Activated CD4-positive, CD25-positive, alpha-beta regulatory T cell treated with anti-CD3 and anti-CD28 coated beads, Interleukin-2, amount 50 U/mL, for 16 hours (primary cell): Measurements from ENCODE around the gene PCDH7.

Source experiments
- DNase-seq: peaks from one replicate; pipeline ENCODE4 v3.0.0-alpha.2; 2020; ENCODE audit warnings: low read depth, low spot score

PCDH7 gene

DNA sequence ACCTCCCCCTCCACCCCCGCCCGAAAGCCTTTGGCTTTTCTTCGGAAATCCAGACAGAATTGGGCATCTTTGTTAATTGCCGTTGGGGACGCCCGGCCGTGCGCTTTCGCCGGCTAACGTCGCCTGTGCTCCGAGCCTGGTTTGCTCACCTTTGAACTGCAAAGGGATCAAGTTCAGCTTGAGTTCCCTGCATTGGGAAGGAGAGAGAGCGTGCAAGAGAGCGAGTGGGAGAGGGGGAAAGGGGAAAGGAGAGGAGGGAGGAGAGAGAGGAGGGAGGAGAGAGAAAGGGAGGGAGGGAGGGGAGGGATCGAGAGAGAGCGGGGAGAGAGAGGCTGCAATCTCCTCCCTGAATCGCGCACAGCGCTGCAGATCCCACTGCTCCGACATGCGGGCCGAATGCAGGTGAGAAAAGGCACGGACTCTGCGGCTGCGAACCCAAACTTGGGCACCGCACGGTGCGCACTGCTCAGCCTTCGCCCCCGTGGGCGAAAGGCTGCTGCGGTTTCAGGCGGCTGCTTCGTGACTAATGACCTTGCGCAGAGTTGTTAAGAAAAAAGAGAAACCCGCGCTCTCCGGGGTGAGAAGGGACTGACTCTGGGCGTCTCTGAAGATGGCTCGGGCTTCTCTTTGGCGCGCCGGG lies at the start of gene PCDH7:
TSS of gene PCDH7 (plus strand) at position 349 of the 640 bp plus-strand sequence. CDS start 1,054 bp downstream, outside the sequence.
- DNase-seq: no peak

- DNase-seq: no peak
These were observed 48.2 kb upstream of the PCDH7 start for GRCh38 chr4:30671926-30672448.

GRCh38 chr4:30696191-30696590 lies 24.0 kb upstream of the PCDH7 start:
- no peak for DNase-seq

DNA sequence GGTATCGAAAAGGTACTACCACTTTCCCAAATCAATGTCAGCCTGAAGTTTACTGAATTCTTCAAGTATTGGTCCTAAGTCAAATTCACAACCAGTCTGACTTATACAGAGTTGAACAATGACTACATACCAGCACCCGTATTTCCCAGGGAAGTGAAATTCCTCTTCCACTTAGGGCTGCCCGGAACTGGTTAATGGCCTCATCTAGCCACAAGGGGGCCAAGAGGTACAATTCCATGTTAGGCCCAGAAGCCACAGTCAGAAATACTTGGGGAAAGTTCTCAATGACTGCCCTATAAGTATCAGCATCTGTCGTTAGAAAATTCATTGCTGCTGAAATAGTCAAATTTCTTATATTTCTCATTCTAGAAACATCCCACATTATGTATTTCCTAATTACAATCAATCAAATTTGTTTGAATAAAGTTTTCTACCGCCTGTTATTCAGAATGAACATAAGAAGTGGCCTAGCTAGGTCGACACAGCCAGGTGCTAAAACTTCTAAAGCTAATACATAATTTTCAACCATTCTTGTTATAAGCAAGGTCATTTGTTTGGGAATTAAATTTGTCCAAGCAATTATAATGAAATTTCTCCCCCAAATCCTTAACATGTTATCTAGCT lies 5.6 kb upstream of the PCDH7 start:
- DNase-seq: no peak

DNA sequence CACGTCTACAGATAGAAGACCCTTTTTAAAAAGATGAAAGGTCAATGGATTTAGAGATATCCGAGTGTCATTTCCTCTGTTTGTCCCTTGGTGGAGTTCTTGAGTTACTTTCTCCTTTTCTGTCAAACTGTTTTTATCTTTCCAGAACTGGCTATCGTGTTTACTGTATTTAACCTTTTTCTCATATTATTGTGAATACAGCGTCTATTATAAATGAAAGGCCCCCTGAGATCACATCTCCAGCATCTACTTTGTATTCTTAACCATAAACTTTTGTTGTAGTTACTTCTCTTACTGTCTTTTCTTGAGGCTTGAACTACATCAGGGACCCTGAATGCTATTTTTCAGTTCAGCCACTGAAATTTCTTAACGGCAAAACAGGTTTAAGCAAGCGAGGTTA lies 4.0 kb upstream of the PCDH7 start:
- no peak for DNase-seq

DNA sequence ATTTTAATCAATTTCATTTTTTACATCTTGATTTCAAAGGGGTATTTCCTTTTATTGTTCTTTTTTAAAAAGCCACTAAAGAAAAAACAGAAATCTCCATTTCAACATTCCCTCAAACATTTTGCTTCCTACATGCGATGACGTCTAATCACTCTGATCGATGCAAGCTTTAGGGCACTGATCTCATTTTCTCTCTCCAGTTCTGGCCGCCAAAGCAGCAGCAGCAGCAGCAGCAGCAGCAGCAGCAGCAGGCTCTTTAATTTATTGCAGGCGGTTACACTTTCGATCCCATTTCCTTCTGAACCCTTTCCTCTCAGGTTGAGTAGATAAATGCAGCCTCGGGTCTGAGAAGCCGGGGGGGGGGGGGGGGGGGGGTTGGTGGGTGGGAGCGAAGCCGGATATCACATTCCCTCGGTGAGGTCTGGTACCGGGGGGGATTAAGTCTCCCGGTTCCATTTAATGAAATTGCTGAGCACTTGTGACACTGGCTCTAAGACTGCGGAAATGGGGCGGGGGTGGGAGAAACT lies 3.4 kb upstream of the PCDH7 start:
- DNase-seq: no peak

DNA sequence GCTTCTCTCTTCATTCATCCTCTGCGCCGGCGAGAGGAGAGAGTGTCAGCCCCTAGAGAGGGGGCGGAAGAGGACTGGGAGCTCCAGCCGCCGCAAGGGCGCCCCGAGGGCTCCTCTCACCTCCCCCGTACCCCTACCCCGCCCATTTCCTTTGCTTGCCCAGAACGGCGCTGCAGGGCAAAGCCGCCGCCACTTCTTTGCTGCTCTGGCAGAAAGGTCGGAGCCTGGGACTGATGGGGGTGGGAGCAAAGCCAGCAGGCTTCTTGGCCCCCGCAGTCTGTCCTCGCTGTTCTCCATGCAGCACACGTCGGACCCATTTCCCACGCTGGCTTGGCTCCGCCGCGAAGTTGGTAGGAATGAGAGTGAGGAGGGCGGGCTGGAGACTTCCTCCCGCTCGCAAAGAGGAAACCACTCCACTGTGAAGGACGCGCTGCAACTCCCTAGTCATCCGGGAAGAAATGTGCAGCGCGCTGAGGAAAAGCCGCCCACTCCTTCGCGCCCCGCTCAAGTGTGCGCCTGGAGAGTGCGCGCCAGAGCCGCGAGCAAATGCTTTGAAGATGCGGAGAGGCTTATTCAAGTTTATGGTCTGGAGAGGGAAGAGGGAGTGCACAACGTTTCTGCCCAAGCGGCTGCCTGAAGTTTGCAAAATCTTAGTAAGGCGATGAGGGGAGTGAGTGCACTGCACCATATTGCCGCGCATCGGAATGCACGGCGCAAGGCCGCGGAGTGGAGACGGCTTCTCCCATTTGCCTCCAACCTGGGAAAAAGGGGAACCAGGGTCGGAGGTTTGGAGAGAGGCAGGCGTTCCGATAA lies 2.8 kb upstream of the PCDH7 start:
- DNase-seq: no peak

DNA sequence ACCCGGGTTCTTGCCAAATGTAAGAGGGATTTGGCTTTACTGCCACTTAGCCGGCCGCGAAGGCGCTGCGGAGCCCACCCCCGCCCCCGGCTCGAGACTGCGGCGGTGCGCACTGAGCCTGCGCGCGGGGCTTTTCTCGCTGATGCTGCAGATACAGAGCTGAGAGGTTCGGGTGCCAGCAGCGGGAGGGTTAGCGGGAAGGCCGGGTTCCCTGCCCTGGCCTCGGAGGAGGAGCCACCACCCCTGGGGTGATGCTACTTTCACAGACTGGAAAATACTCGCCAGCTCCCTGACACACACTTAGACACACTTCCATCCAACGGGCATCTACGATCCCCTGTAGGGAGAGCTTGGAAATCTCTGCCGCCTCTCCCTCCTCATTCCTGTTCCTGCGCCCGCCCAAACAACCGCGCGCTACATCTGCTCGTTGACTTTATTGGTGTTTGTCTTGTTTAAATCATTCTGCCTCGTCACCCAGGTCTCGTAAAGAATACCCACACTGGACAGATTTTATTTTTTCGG lies 2.1 kb upstream of the PCDH7 start:
- DNase-seq: no peak

GRCh38 chr4:30718641-30719453 lies 1.3 kb upstream of the PCDH7 start:
- DNase-seq: no peak

DNA sequence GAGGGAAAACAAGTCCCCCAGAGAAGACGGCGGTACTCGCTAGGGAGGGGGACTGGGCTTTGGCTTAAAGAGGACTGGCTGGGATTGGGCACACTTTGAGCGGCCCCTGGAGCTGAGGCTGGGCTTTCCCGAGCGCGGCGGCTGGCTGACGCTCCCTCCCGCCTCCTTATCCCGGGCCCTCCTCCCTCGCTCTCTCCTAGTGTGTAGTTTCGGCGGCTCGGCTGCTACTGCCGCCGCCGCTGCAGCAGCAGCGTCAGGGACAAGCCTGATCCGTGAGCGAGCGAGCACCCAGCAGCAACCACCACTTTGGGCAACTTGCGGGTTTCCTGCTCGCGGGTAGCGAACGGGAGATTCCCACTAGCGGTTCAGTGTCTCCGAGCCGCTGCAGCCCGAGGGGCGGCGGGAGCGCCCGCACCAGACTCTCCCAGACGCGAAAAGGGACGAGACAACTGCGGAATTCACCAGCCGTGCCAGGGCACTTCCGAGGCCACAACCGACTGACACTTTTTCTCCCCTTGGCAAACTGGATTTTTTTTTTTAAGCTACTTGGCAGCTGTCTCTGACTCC lies 632 bp upstream of the PCDH7 start:
- no peak for DNase-seq

DNA sequence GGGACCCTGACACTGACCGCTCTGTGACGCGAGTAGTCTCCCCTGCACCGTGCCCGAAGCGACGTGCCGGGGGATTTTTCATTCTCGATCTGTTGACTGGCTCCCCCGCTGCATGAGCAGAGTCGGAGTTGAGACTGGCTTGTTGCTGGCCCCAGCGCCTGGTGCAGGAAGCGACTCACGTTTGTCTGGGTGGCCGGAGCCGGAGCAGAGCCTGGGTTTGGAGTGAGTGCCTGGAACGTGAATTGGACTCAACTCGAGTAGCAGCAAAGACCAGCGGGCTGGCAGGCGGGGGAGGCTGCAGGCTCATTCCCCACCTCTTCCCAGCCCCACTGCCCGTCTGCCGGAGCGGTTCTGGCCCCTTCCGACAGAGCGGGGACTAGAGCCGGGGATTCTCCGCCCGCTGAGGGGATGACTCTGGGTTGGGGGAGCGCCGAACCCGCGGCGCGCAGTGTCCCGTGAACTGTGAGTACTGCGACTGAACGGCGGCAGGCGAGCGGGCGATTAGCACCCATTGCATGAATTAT lies 554 bp downstream of the PCDH7 start:
- no peak for DNase-seq

GRCh38 chr4:30721185-30722091 lies 1.3 kb downstream of the PCDH7 start:
- no peak for DNase-seq

- DNase-seq: no peak
These were observed 1.9 kb downstream of the PCDH7 start for GRCh38 chr4:30722092-30722358.

GRCh38 chr4:30722359-30723200 lies 2.4 kb downstream of the PCDH7 start:
- DNase-seq: no peak

DNA sequence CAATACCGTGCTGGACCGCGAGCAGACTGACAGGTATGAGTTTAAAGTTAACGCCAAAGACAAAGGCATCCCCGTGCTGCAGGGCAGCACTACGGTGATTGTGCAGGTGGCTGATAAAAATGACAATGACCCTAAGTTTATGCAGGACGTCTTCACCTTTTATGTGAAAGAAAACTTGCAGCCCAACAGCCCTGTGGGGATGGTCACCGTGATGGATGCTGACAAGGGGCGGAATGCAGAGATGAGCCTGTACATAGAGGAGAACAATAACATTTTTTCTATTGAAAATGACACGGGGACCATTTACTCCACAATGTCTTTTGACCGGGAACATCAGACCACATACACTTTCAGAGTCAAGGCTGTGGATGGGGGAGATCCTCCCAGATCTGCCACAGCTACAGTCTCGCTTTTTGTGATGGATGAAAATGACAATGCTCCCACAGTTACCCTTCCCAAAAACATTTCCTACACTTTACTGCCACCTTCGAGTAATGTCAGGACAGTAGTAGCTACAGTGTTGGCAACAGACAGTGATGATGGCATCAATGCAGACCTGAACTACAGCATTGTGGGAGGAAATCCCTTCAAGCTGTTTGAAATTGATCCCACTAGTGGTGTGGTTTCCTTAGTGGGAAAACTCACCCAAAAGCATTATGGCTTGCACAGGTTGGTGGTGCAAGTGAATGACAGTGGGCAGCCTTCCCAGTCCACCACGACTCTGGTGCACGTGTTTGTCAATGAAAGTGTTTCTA lies 3.2 kb downstream of the PCDH7 start:
- no peak for DNase-seq

- no peak for DNase-seq
These were observed 4.1 kb downstream of the PCDH7 start for GRCh38 chr4:30724247-30724646.

DNA sequence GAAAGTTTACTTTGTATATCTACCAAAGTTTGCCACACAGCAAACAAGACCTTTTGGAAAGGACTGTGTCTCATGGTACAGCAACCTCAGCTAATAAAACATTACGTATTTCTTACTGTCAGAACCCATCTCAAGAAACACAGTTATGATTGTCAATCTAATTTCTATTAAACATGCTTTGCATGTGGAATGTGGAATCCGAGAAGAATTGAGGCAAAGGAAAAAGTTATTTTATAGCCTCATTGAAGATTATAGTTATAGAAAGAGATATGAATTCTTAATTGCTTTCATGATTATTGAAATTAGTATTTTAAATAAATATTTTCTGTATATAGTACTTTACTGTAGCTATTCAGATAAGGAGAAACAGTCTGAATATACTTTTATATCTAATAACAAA lies 5.4 kb downstream of the PCDH7 start:
- no peak for DNase-seq

GRCh38 chr4:30726090-30726675 lies 6.0 kb downstream of the PCDH7 start:
- DNase-seq: no peak
